Measurements from ENCODE around the gene PPFIBP2. TPM values are rescaled to one million over a fixed set of nuclear protein-coding genes. Genes with fewer than 3 reads are reported as not detected.
"Not testable (repeated sequence)": the region's sequence is repeated elsewhere in the genome, so short reads cannot be mapped to it uniquely, and the experiment has no call there.

Gene PPFIBP2
- polyA plus RNA-seq, 1 experiment, result 20.6 TPM

GRCh38 chr11:7512525-7513233 lies 1.1 kb upstream of the PPFIBP2 start:
- POLR2A ChIA-PET, result no interaction called here
- H3K36me3 ChIP-seq (ENCODE audit: control insufficient read depth, insufficient read depth, low read length), result no peaks in the 10 kb centered on the region
- H3K27me3 ChIP-seq (ENCODE audit: control insufficient read depth, insufficient read depth, low read length), result peaks cover 4% of the 10 kb centered on the region
- CTCF ChIA-PET, result interaction anchor here (0.6 to 7.1 kb wide), 30 partner anchors 9 to 180 kb away, joined by 3 to 48 read pairs (median 5); no protein-coding TSS in a partner anchor
- peak overlapping the region; percentile 67 for H3K4me3 ChIP-seq (ENCODE audit: low read depth, low read length)
- TF ChIP-seq, protein P1, sequence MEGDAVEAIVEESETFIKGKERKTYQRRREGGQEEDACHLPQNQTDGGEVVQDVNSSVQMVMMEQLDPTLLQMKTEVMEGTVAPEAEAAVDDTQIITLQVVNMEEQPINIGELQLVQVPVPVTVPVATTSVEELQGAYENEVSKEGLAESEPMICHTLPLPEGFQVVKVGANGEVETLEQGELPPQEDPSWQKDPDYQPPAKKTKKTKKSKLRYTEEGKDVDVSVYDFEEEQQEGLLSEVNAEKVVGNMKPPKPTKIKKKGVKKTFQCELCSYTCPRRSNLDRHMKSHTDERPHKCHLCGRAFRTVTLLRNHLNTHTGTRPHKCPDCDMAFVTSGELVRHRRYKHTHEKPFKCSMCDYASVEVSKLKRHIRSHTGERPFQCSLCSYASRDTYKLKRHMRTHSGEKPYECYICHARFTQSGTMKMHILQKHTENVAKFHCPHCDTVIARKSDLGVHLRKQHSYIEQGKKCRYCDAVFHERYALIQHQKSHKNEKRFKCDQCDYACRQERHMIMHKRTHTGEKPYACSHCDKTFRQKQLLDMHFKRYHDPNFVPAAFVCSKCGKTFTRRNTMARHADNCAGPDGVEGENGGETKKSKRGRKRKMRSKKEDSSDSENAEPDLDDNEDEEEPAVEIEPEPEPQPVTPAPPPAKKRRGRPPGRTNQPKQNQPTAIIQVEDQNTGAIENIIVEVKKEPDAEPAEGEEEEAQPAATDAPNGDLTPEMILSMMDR (IDR thresholded peaks at IDR 0.05; ENCODE audit: insufficient read depth, low read depth, low read length), result peak; percentile 32; the same call in 1 of the 2 replicates
- DNase-seq (ENCODE audit: low read depth), result no peak

DNA sequence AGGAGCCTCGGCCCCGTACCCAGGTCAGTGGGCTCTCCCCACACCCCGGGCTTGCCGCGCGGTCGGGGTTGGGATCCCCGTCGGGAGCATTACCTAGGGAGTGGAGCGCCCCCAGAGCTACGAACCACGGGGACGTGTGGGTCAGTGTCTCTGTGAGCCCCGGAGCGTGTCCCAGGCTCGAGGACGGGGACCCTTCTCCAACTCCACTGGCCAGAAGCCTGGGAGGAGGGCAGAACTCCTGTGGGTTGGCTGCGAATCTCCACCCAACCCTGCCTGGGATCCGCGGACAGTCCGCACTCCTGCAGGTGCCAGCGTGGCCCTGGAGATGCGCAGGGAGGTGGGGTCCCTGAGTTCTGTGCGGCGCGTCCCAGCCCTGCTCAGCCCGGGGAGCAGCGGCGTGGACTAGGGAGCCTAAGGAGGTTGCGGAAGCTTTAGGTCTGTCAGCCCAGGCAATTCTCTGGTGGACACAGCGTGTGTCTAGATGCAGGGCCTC lies 346 bp downstream of the PPFIBP2 start:
- Histone ChIP-seq H3K36me3 (ENCODE audit: control insufficient read depth, insufficient read depth, low read length) (no peaks in the 10 kb centered on the region), H3K27me3 (ENCODE audit: control insufficient read depth, insufficient read depth, low read length) (peaks cover 4% of the 10 kb centered on the region), H3K4me3 (ENCODE audit: low read depth, low read length) (peak overlapping the region; percentile 67)
- TF ChIP-seq, protein P1 (IDR thresholded peaks at IDR 0.05; ENCODE audit: insufficient read depth, low read depth, low read length), result peak; percentile 21; the same call in 1 of the 2 replicates
- no peak for DNase-seq (ENCODE audit: low read depth)
- ChIA-PET CTCF (interaction anchor here (0.6 to 7.1 kb wide), 30 partner anchors 8 to 214 kb away, joined by 3 to 48 read pairs (median 4); partner anchors contain the start of gene OLFML1), POLR2A (no interaction called here)

DNA sequence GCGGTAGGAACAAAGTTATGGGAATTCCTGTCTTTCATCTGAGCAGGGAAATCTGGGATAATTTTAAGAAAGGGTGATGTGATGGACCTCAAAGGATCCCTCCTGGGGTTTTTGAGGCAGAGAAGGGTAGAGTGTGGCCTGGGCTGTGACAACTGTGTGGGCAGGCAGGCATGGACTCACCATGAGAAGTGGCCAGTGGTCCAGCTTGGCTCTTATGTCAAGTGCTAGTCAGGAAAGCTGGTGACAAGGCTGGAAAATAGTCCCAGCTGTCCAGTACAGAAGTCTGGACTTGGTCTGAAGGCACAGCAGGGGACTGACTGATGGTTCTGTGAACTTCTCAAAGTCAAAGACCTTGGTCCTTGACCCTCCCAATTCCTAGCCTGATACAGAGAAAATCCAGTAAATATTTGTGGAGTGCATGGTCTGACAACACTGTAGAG lies 1.7 kb downstream of the PPFIBP2 start:
- CTCF ChIA-PET, result interaction anchor here (0.7 to 7.1 kb wide), 6 partner anchors 33 to 179 kb away, joined by 3 to 48 read pairs (median 4); no protein-coding TSS in a partner anchor
- Histone ChIP-seq H3K27me3 (ENCODE audit: control insufficient read depth, insufficient read depth, low read length) (peaks cover 4% of the 10 kb centered on the region), H3K36me3 (ENCODE audit: control insufficient read depth, insufficient read depth, low read length) (no peaks in the 10 kb centered on the region), H3K4me3 (ENCODE audit: low read depth, low read length) (no peak overlapping the region)
- TF ChIP-seq, protein P1 (IDR thresholded peaks at IDR 0.05; ENCODE audit: insufficient read depth, low read depth, low read length), result no peak
- no peak for DNase-seq (ENCODE audit: low read depth)
- POLR2A ChIA-PET, result no interaction called here

DNA sequence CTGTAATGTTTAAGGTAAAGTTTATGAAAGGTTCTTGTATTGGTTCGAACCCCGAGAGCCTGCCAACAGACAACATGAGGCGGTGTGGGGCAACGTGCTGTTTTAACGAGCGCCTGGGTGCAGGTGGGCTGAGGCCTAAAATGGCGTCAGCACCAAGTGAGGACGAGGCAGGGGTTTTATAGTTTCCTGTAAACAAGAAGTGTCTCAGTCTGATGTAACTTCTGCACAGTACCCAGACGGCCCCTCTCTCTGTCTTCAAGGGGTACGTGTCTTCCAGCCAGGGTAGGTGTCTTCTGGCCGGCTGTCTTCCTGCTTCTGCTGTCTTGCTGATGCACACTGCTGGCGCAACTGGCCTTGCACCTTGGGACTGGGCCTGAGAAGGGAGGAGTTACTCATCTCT lies 2.7 kb downstream of the PPFIBP2 start:
- ChIA-PET POLR2A (no interaction called here), CTCF (interaction anchor here (1.3 to 7.1 kb wide), 2 partner anchors 31 to 54 kb away, joined by 3 to 48 read pairs; no protein-coding TSS in a partner anchor)
- TF ChIP-seq, protein P1 (IDR thresholded peaks at IDR 0.05; ENCODE audit: insufficient read depth, low read depth, low read length), result no peak
- DNase-seq (ENCODE audit: low read depth), result no peak
- H3K4me3 ChIP-seq (ENCODE audit: low read depth, low read length), result no peak overlapping the region
- peaks cover 4% of the 10 kb centered on the region for H3K27me3 ChIP-seq (ENCODE audit: control insufficient read depth, insufficient read depth, low read length)
- no peaks in the 10 kb centered on the region for H3K36me3 ChIP-seq (ENCODE audit: control insufficient read depth, insufficient read depth, low read length)

DNA sequence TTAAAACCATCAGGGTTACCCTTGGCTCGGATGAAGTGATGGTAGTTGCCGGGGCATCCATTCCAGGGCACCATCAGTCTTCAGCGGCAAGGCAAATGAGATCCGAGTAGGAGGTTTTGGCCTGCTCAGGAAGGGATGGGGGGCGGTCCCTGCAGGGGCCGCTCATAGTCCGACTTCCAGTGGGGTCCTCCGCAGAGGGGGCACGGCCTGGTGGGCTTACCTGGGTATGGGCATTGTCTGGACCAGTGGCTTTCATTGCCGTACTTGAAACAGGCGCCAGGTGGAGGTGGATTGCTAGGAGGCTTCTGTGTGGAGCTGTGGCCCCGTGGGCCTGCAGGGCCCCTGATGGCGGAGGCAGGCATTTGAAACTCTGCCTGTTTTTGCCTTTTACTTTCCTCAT lies 3.9 kb downstream of the PPFIBP2 start:
- POLR2A ChIA-PET; DNase-seq (ENCODE audit: low read depth); H3K27me3 ChIP-seq (ENCODE audit: control insufficient read depth, insufficient read depth, low read length); H3K36me3 ChIP-seq (ENCODE audit: control insufficient read depth, insufficient read depth, low read length); H3K4me3 ChIP-seq (ENCODE audit: low read depth, low read length): not testable (repeated sequence)
- CTCF ChIA-PET, result interaction anchor here (7.1 kb wide), 1 partner anchor 52 kb away, joined by 48 read pairs; no protein-coding TSS in a partner anchor
